22Rv1 (cell line): ENCODE data around the gene ACSS2.

ENCODE experiments used
- H3K27ac ChIP-seq: fragments of 450-650 bp; 2 replicates; pipeline ENCODE4 v1.5.1; 2017
- CTCF ChIP-seq: fragments of 450-650 bp; IDR thresholded peaks from 2 replicates; pipeline ENCODE4 v1.5.1; 2017; ENCODE audit warnings: mild to moderate bottlenecking
- ZFX ChIP-seq: fragments of 450-650 bp; IDR thresholded peaks from 2 replicates; pipeline ENCODE4 v1.6.1; 2017; ENCODE audit warnings: antibody characterized with exemption, borderline replicate concordance

The ACSS2 gene

GRCh38 chr20:34942301-34942700 lies 65.9 kb downstream of the ACSS2 start:
- no peak for TF ChIP-seq CTCF
- no peak for TF ChIP-seq ZFX
- no peak overlapping the region for H3K27ac ChIP-seq

DNA sequence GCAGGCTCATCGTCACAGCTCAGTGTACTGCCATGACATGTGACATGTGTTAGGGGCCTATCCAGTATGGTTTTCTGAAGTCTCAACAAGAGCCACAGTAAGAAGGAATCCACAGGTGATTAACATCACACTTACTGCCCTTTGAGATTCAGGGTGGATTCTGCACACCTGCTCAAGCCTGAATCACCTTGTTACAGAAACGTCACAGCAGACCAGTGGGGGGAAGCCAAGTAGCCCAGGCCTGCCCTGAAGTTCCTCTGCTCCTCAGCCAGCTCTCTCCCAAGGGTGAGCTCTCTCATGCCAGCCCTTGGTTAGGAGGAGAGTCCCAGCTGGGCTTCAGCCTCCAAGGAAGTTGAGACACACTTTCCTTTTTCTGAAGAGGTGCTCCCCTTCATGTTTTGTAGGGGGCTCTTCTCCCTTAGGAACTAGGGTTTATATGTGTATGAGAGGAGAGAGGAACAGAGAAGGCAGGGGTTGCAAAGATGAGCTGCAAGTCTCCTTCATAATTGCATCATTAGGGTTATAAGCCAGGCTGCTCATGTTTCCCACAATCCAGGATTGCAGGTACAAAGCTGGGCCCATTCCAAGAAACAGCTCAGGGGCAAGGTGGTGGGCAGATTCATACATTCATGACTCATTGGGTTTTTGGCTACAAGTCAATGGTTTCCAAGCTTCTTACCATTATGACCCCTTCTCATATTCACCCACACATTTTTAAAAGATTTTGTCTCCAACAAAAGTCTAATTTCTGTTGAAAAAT lies 67.6 kb downstream of the ACSS2 start:
- TF ChIP-seq CTCF (no peak), ZFX (no peak)
- no peak overlapping the region for H3K27ac ChIP-seq

- no peak overlapping the region for H3K27ac ChIP-seq
- TF ChIP-seq CTCF (no peak), ZFX (no peak)
These were observed 69.1 kb downstream of the ACSS2 start for GRCh38 chr20:34945315-34946077.

DNA sequence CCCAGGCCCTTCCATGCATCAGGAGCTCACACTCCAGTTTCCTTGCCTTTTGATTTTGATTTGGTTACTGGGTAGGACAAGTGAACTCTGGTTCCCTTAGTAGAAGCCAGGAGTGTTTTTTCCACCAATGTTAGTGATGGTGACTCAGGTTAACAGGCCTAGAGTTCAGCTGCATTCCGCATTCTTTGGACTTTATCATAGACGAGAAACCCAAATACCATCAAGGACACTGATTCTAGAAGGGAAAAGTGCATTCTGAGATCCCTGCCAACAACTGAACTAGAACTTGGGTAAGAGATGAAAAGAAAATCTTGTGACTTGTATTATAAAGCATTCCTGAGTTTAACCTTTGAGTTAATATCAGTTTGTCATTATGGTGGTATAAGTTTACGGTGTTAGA lies 70.2 kb downstream of the ACSS2 start:
- H3K27ac ChIP-seq, result no peak overlapping the region
- TF ChIP-seq CTCF, result no peak
- no peak for TF ChIP-seq ZFX

GRCh38 chr20:34947336-34947735 lies 70.9 kb downstream of the ACSS2 start:
- TF ChIP-seq ZFX, result no peak
- TF ChIP-seq CTCF, result no peak
- H3K27ac ChIP-seq, result no peak overlapping the region

DNA sequence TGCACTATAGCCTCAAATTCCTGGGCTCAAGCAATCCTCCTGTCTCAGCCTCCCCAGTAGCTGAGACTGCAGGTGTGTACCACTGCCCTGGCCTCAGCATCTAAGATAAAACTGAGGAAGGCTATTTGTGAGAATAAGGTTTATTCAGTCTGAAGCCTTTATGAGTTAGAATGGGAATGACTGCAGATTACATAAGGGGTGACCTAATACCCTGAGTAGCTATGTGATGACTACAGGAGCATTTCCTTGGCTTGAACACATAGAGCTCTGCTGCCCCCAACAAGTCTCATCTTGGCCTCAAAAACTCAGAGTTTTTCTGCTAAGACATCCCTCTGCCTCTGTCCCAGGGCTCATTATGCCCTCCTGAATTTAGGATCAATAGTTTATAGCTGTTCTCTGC lies 71.6 kb downstream of the ACSS2 start:
- H3K27ac ChIP-seq, result no peak overlapping the region

More for the DNA sequence above, 71.6 kb downstream of the ACSS2 start:
- TF ChIP-seq ZFX (no peak), CTCF (no peak)
